Amygdala (tissue), 56 donors: ENCODE data around the gene MSMO1.
"Not testable (repeated sequence)": the region's sequence is repeated elsewhere in the genome, so short reads cannot be mapped to it uniquely, and the experiment has no call there.

Experiments used
- DNase-seq, 56 donors: peaks; one replicate each; lab custom pipeline; 2025; lab: John Stamatoyannopoulos, UW

MSMO1 gene

DNA sequence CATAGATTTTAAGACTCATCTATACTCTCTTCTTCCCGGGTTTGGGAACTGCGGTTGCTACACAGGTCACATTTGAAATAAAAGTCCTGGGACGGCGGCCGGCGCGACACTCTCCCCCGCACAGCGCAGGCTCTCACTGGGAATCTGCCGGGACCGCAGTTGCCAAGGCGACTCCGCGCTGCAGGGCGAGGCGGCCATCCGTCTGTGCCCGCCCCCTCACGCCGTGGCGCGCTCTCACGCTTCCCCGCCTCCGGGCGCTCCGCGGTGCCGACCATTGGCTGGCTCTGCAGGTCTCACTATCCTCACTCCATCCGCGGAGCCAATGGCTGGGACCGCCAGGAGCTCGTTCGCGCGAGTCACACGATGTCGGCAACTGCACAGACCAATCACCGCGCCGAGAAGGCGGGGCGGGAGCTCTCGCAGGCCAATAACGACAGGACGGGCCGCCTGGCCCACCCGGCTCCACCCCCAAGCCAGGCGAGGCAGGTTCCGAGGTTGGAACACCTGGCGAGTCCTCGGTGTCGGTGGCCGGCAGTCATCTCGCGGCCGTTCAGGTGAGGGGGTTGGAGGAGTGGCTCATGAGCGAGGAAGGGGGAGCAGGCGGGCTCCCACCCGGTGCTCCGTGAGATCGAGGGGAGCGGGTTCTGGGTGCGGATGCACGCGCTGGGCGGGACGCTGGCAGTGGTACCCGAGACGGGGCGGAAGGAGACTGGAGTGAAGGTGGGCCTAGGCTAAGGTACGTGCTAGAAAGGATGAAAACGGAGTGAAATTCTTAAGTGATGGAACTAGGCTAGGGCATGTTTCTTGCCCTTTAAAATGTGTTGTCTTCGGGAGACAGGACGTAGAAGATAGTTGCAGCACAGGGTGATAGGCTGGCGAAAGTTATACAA lies at the start of gene MSMO1:
Gene MSMO1 (plus strand): TSS at position 459 of the 890 bp plus-strand sequence. CDS start 5,702 bp downstream, outside the sequence.
- DNase-seq = peak; percentile 89 to 100 (median 99)

DNA sequence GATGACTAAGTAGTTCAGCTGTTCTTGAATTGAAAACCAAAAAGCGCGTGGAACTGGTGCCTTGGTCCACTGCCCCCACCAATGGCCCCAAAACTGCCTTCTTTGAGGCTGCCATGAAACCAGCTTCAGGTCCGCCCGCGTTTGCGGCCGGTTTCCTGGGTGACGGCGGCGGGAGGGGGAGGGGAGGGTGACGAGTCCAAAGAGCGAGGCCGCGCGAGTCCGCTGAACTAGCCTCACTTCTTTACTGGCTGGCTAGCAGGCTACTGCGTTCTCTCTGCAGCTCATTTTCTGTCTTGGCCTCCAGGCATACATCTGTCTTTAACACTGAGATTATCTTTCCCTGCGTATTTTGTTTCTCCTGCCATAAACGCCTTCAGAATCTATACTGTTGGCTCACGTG lies 47.9 kb upstream of the MSMO1 start:
- not testable (repeated sequence) for DNase-seq

DNA sequence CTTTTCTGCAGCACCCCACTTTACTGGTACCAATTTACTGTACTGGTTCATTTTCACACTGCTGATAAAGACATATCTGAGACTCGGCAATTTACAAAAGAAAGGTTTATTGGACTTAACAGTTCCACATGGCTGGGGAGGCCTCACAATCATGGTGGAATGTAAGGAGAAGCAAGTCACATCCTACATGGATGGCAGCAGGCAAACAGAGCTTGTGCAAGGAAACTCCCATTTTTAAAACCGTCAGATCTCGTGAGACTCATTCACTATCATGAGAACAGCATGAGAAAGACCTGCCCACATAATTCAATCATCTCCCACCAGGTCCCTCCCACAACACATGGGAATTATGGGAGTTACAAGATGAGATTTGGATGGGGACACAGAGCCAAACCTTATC lies 42.8 kb upstream of the MSMO1 start:
- DNase-seq = not testable (repeated sequence)

DNA sequence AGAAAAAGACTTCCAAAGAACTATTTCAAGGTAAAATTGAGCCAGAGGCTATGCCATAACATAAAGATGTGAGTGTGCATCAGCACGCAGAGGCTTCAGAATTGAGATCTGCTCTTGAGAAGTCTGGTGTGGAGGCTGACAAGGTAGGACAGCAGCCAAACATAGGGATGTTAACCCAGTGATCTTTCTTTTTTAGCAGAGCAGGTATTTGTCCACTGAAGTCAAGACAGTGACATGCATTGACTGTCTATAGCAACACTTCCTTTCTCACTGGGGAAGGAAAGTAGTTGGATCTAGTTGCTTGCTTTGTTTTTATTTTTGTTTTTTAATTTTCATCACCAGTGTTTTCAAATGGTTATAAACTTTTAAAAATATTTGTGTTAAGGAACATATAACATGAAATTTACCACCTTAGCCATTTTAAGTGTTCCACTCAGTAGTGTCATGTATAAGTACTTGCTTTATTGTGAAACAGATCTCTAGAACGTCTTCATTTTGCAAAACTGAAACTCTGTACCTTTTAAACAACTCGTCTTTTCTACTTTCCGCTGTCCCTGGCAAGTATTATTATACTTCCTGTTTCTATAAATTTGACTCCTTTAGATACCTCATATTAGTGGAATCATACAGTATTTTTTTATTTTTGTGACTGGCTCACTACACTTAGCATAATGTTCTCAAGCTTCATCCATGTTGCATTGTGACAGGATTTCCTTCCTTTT lies 40.7 kb upstream of the MSMO1 start:
- not testable (repeated sequence) for DNase-seq

DNA sequence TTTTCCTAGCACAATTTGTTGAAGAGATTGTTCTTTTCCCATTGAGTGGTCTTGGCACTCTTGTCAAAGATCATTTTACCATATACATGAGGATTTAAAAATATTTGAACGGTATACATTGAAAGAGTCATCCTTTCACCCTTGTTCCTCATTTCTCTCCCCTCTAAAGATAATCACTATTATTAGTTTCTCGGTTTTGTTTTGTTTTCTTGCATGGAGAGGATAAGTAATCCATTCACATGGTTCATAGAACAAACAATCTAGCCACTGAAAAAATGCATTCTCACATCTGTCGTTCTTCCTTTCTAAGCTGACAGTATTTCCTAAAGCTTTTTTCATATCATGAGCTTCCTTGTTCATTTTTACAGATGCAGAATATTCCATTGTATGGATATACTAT lies 39.2 kb upstream of the MSMO1 start:
- DNase-seq = no peak

DNA sequence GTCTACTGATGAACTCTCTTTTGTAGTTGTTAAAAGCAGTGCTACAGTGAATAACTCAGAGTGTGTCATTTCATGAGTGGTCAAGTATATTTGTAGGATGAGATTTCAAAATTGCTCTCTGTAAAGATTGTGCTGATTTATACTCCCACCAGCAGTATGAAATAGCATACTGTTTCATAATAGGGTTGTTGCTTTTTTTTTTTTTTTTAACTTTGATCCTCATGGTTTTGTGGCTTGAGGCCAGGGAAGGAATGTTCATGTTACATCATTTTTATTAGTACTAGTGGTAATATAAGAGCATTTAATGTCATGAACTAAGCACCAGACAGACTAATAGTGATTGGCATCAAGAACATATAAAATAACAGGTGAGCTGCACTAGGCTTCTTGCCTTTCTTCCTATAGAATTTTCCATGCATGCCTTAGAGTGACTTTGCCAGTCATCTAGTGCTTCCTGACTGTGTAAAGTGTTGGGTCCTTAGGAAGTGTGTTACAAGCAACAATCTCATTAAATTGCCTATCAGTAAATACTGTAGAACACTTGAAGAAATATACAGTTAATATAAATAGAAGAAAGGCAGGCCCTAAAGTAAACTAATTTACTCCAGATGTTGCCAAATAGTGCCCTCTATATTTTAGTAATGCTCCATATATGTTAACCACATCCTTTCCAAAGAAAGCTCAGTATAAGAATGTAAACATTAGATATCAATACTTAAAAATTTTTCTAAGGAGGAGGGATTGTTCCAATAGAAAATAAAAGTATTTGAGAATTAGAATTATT lies 38.6 kb upstream of the MSMO1 start:
- DNase-seq = no peak

DNA sequence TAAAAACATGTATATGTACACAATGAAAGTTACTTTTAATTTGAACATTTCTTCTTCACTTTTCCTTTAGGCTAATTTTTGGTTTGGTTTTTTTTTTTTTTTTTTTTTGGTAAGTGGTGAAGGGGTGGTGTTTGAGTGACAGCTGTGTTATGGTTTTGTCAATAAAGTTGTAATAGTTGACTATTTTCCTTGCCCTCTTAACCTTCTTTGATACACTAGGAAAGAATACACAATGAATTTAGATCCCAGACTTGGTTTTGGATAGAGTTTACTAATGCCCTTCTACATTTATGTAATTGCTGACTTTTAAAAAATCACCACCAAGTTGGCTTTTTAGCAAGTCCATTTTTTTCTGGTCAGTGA lies 38.1 kb upstream of the MSMO1 start:
- DNase-seq = no peak

DNA sequence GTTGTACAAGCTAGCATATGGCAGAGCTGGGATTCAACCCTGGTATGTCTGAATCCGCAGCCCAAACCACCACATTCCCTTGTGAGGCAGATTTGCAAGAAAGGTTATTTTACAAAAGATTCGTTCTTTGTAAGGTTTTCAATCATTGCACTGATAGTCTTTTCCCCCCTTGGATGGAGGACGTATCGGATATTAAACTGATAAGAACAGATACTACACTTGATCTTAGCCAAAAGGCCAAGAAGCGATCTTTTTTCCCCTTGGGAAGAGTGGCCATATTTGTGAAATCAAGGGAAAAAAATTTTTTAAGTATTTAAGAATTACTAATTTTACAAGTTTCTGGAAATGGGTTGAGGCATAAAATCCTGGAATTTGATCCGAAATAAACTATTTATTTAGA lies 34.4 kb upstream of the MSMO1 start:
- no peak for DNase-seq

DNA sequence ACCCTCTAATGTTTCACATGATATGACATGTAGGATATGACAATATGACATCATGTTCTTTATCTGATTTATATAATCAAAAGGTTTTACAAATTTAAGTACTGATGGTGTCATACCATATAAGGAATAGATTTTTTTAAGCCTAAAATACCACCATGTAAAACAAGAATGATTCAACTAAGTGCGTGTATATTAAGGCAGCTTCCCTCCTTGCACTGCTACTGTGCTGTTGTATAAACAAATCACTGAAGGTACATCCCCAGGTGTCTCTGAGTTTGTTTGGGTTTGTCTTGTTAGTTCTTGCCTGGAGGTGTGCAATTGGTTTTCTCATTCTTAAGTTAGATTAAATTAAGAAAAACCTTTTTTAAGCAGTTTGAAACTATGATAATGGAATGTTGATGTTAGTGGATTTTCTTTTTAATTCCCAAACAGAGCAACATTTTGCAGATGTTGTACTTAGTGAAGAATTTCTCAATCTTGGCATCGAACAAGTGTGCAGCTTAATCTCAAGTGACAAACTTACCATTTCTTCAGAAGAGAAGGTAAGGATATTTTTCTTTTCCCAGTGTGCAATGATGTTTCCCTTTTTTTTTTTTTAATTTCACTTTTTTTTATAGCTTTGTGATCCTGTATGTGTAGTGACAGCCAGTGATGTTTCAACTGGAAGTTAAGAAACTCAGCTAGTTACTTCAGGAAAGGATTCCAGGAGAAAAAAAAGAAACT lies 33.4 kb upstream of the MSMO1 start:
- no peak for DNase-seq

DNA sequence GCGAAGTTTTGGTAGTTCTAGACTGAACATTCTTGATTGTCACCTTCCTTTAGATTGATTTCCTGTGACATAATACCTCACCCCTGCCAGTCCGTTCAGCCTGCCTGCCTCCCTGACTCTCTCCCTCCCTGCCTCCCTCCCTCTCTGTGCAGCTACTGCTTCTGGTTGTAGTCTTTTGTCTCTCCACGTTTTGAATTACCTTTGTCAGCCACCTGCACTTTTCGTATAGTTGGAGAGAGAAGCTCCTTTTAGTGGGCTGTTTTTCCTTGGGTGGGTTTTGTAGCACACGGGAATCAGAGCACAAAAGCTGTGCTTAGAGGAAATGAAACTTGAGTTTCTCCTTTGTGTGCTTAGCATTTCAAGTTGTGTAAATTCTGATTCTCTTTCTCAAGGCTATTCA lies 32.6 kb upstream of the MSMO1 start:
- no peak for DNase-seq

DNA sequence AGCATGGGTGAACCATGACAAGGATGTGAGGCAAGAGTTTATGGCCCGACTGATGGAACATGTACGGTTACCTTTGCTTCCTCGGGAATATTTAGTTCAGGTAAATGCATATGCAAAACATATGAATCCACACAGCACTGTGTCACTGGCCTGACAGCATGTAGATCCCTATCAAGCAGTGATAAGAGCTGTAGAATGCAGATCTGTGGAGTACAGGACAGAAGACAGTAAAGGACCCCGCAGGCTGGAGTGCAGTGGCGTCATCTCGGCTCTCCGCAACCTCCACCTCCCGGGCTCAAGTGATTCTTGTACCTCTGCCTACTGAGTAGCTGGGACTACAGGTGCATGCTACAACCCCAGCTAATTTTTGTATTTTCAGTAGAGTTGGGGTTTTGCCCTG lies 29.8 kb upstream of the MSMO1 start:
- no peak for DNase-seq

DNA sequence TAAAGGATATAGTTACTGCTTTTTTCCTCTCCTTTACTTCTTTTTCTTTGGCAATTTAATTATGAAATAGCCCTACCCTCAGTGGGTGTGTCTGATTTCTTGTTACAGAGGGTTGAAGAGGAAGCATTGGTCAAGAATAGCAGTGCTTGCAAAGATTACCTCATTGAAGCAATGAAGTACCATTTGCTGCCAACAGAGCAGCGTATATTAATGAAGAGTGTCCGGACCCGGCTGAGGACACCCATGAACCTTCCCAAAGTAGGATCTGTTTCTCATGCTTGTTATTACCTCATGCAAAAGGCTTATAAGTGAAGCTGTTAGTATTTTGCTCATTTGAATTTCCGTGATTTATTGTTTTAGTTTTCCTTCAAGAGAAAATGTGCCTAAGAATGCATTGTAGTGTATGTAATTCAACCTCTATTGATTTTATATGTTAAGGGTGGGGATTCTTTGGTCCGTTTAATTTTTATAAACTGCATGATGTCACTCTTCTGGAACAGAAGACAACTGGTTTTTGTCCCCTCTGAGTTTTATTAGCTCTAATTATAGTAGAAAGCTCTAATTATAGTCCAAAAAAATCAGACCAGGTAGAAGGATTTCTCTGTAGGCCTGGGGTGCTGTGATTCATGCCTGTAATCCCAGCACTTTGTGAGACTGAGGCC lies 27.9 kb upstream of the MSMO1 start:
- DNase-seq = no peak

DNA sequence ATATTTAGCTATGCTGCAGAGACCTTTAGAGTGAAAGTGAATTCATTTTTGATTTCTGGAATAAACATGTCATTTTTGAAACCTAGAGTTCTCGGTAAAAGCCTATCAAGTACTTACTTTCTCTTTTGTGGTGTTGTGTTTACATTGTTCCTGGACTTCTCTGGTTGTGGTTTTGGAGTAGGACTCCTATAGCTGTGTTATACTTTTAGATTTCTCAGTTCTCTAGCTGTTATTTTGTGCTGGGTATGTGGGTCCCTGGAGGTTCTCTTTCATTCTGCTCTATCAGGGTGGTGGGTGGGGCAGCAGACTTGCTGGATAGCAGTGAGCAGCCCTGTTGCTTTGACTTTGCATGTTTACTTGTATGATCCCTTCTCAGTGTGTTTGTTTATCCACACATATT lies 25.6 kb upstream of the MSMO1 start:
- no peak for DNase-seq

DNA sequence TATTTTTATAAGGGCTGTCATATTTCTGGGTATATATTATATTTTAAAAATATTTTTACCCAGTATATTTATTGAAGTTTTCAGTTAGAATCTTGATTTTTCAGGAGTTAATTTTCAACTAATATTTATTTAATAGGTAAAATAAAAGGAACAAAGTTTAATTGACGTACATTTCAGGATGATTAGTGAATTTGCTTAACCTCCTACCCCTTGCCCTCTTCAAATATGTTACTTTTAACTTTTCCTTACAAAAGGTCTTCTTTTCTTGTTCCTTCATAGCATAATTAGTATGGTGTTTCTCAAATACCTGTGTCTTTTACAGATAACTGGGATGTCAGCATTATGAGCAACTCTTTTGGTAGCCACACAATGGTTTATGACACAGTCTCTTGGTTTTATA lies 24.8 kb upstream of the MSMO1 start:
- DNase-seq = no peak

DNA sequence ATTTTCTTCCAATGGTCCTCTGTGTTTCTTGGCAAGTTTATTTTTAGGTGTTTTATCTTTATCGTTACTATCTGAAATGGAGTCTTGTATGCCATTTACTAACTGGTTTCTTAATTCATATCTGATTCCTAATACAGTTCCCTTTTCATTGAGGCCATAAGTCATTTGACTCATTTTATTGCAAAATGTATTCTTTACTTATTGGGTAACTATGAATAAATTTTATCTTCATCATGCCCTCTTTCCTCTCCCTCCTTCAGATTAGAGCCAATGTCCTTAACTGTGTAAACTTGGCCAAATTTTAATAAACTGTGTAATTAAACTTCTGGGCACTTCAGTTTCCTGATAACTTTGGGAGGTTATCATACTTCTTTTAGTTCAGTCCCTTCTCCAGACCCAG lies 19.3 kb upstream of the MSMO1 start:
- DNase-seq = no peak

DNA sequence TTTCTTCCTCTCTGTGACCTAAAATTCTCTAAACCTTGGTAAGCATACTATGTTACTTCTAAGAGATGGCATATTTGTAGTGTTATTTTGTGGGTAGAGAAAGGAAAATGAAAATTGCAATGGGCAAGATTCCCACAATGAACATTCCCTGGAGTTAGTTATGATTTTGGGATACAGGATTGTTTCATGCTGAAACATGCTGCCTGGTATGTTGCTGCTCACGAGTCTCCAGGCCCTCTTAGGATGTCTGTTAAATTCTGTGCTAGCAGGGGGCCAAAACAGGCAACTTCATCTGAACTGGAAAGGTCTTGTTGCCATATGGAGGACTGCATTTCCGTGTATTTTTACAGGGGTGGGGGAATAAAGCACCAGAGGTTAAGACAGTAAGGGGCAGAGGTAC lies 18.9 kb upstream of the MSMO1 start:
- no peak for DNase-seq

DNA sequence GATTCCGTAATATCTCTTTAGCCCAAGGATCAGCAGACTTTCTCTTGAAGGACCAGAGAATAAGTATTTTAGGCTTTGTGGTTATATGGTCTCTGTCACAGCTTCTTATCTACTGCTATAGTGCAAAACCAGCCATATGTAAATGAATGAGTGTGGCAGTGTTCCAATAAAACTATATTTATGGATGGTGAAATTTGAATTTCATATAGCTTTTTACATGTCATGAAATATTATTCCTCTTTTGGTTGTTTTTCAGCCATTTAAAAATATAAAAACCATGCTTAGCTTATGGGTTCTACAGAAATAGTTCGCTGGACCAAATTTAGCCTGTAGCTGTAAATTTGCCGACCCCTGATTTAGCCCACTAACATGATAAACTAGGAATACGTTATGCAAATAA lies 18.0 kb upstream of the MSMO1 start:
- no peak for DNase-seq

DNA sequence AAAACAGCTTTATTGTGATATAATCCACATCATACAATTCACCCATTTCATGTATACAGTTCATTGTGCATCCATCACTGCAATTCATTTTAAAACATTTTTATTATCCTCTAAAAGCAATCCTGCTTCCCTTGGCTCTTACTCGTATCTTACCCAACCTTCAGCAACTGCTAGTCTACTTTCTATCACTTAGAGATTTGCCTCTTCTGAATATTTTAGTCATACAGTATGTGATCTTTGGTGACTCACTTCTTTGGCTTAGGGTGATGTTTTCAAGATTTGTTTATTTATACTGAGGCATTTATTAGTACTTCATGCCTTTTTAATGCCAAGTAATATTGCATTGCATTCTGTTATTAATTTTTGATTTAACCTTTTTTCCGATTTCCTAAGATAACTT lies 15.0 kb upstream of the MSMO1 start:
- no peak for DNase-seq

DNA sequence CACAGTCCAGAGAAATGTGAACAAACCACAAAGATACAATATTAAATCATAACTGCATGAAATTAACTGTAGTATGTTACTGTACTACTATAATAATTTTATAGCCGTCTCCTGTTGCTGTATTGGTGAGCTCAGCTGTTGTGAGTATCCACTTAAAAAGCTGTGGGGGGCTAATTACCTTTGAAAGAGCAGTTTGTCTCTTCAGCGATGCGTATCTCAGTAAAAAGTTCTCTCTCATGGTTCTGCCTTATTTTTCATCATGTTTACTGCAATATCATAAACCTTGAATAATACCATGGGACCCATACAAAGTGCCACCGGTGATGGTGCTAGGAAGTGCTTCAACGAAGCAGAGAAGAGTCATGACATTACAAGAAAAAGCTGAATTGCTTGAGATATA lies 8.4 kb upstream of the MSMO1 start:
- no peak for DNase-seq

DNA sequence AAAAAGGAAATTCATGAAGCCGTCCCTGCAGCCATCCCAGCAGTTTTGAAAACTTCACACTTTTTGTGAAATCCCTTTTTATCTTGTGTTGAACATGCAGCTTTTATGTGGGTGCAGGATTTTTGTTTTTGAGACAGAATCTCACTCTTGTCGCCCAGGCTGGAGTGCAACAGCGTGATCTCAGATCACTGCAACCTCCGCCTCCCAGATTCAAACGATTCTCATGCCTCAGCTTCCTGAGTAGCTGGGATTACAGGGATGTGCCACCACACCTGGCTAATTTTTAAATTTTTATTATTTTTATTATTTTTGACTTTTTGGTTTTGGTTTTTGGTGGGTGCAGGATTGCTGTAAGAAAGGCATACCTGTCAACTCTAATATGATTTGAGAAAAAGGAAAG lies 8.0 kb upstream of the MSMO1 start:
- DNase-seq = no peak
